Retina (tissue), 1 donor: ENCODE data around the gene ACAA1.

Experiments
- DNase-seq: peaks from one replicate; pipeline ENCODE4 v3.0.0-alpha.2; 2016

The ACAA1 gene

DNA sequence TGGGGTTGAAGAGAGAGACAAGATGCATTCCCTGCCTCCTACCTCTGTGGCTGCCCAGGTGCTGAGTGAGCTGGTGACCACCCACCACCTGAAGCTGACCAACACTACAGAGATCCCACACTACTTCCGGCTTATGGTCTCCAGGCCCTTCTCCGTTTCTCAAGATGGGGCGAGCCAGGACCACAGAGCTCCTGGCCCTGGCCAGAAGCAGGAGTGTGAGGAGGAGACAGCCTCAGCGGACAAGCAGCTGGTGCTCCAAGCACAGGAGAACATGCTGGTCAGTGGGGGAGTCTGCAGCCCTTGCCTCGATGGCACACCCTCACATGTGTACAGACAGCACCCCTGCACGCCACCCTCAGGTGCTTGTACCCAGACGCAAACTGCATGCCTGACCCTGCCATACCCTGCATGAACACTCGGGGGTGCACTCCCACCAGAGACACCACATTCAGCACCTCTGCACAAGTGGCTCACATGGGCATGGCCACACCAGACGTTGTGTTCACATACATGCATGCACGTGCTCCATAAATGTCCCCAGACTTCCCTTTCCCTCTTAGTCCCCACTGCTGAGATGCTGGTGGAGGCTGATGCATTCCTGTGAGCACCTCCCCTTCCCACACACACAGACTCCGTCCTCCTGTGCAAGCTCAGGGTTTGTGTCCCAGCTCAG, 19.0 kb downstream of the ACAA1 start:
- peak; percentile 45 for DNase-seq

DNA sequence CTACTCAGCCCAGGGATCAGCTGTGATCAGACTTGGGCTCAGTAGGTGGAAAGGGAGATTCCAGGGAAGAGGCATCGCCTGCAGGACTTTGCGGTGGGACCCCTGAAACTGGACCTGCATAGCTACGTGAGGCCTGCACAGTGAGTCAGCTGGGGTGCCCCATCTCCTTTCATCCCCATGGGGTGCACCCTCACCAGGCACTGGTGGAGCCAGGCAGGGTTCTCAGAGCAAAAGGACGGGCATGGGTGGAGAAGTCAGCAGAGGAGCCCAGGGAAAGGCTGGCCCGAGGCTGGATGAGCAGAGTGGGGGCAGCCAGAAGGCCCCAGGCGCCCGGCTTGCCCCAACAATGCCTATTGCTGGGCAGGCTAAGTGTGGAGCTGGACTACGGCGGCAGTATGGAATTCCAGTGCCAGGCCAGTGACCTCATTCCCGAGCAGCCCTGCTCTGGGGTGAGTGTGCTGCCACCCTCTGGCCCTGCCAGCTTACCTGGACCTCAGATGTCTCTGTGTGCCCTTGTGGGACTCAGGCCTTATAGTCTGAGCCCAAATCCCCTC, 19.7 kb downstream of the ACAA1 start:
- no peak for DNase-seq

DNA sequence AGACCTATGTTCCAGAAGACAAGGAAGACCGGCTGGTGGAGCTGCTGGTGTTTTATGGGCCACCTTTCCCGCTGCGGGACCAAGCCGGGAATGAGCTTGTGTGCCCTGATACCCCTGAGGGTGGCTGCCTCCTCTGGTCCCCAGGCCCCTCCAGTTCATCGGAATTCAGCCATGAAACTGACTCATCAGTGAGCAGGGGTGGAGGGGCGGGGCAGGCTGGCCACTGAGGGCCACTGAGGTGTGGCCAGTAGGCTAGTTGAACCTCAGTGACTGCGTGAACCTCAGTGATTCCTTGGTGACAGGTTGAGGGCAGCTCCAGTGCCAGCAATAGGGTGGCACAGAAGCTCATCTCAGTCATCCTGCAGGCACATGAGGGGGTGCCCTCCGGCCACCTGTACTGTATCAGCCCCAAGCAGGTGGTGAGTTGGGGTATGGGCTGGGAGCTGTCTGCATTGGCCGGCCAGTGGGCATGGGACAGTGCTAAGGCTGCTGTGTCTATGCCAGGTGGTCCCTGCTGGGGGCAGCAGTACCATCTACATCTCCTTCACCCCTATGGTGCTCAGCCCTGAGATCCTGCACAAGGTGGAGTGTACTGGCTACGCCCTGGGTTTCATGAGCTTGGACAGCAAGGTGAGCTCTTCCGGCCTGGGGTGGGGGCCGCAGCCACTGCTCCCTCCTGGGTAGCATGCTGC, 20.3 kb downstream of the ACAA1 start:
- no peak for DNase-seq

DNA sequence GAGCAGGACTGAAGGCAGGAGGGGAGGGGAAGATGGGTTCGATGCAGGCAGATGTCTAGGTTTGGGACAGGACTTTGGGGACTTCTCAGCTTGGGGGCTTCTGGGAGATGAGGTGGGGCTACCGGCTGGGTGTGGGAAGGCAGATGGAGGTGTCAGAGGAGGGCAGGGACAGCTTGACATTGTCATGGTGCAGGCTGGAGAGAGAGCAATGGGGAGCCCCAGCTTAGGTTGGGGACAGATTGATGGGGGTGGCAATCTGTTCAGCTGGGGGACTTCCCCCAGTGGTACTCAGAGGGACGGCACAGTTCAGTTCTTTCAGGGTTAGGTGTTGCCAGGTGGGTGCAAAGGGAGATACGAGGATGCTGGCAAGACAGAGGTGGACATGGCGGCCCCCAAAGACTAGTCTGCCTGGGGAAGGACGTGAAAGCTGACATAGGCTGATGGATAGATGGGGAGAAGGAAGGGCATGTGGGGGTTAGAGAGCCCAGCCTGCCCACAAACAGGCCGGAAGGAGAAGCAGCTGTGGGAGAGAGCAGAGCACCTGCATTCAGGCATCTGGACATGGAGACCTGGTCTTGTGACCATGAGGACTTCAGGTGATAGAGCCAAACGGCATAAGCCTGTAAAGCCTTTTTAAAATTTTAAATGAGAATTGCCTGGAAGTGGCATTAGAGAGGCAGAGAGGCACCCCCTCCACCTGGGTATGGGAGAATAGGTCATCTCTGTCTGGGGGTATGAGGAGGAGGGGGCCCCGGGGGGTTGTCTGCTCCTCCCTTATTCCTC, 21.1 kb downstream of the ACAA1 start:
- no peak for DNase-seq

DNA sequence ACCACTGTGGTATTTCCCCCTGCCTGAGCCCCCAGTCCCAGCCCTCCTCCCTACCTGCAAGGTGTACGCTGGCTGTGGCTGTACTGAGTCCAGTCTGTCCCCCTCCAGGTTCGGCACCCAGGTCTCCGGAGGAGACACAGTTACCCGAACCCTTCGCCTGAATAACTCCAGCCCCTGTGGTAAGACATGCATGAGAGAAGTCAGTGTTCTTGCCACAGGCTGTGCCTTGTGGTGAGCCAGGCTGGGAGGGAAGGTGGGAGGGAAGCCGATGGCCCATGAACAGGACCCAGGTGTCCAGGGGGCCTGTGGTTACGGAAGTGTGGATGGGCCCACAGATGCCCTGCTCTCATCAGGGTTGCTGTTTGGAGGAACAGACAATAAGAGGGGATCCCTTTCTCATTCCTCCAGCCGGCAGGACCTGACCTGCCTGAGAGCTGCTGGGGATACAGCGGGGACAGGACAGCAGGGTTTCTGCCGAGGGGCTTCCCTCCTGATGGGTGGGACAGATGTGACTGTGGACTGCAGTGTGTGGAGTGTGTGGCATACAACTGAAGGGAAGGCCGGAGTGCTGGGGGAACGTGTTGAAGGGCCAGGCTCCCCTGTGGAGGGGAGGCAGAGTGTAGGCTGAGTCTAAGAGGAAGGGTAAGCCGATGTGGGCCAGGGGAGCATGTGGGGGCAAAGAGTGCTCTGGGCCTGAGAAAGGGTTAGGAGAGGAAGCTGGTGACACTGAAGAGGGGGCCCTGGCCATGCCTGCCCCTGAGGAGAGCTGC, 21.9 kb downstream of the ACAA1 start:
- no peak for DNase-seq

DNA sequence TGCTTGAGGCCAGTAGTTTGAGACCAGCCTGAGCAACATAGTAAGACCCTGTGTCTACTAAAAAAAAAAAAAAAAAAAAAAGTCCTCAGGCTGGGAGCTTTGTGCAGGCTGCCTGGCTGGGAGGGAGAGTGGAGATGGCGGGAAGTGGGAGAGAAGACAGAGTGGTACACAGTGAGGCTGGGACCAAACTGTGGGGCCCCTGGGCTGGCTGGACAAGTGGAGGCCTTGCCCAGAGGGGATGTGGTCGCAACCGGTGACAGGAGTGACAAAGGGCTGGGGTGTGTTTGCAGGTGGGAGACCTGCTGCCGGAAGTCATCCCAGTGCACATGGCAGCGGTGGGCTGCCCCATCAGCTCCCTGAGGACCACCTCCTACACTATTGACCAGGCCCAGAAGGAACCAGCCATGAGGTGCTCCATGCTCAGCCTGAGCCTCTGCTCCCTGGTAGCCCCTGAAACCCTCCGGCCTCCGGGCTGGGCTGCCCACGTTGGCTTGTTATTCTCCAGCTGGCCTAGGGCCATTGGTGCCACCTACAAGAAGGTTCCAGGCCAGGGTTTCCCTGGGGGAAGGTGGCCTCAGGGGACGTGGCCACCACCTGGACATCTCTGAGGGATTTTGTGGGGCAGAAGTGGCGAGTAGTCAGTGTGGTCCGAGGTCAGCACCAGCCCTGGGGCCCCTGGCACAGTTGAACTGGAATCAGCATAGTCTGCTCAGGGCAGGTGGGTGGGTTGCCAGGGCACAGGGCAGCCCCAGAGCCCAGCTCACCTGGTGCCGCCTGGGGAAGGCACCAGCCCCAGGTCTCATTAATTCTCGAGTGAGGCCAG, 22.7 kb downstream of the ACAA1 start:
- DNase-seq = no peak

DNA sequence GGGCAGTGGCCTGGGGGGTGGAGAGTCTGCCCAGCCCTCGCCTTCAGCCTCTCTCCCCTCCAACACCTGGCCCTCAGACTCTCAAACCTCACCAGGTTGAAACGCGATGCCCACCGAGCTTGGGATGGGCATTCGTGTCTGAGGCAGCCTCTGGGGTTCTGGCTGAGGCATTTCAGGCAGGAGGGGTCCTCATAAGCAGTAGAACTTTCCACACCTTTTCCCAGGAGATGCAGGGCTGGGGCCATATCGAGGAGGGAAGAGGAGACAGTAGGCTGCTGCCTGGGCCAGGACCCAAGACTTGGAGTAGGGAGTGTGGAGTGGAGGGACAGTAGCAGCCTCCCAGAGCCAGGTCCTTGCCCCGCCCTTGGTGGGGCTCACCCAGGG, 24.6 kb downstream of the ACAA1 start:
- no peak for DNase-seq

DNA sequence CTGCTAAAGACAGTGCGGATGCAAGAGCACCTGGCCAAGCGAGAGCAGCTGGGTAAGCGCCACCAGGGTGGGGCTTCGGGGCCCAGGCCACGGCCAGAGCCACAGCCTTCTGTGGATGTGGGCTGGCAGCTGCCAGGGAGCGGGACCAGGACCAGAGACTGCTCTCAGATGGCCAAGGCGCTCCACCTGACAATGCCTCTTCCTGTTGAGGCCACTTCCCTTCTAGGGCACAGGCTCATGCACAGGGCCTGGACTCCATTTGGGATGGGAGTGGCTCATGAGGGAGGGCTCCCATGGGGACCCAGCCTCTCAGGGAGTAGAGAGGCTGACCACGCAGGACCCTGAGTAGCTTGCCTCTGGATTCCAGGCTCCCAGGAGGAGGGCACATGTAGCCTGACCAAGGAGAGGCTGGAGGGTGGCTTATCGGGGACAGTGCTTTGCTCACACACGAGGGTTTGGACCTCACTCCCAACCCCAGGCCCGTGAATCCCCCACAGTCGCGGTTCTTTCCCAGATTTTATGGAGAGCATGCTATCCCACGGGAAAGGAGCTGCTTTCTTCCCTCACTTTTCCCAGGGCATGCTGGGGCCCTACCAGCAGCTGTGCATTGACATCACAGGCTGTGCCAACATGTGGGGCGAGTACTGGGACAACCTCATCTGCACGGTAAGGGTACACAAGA, 25.1 kb downstream of the ACAA1 start:
- DNase-seq = no peak

DNA sequence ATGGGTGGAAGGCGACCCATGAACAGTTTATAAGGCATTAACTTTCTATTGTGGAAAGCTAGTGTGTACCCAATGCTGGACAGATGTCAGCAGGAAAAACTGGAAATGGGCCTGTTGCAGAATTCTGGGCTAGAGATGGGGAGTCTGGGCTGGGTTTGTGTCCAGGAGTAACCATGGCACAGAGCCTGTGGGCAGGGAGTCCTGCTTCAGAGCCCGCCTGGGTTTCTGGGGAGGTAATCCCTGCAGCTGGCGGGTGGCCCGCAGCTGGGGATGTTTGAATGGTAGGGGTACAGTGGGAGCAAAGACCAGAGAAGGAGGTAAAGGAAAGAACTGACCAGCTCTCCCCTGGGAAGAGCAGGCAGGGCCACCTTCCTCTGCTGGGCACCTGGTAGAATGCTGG, 25.7 kb downstream of the ACAA1 start:
- no peak for DNase-seq

DNA sequence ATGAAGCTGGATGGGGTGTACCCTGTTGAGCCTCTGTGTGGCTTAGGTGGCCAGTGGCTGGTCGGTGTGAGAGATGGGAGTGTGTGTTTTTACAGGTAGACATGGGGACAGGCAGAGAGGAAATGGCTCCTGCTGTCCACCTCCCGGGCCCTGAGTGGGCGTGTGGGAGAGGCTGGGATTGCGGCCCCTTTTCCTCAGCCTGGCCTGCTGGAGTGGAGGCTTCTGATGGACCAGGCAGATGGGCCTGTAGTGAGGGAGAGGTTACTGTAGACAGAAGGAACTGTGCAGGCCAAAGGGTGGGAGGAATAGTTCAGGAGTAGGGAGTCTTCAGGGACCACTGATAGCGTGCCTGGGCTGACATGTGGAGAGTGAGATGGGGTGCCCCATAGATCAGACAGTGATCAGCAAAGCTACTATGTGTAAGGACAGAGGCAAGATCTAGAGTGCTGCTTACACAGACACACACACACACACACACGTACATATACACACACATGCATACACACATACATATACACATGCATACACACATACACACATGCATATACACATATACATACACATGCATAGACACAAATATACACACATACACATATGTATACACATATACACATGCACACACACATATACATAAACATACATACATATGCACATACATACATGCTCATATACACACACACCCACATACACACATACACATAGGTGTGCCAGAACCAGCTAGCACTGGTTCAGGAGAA, 26.4 kb downstream of the ACAA1 start:
- no peak for DNase-seq

DNA sequence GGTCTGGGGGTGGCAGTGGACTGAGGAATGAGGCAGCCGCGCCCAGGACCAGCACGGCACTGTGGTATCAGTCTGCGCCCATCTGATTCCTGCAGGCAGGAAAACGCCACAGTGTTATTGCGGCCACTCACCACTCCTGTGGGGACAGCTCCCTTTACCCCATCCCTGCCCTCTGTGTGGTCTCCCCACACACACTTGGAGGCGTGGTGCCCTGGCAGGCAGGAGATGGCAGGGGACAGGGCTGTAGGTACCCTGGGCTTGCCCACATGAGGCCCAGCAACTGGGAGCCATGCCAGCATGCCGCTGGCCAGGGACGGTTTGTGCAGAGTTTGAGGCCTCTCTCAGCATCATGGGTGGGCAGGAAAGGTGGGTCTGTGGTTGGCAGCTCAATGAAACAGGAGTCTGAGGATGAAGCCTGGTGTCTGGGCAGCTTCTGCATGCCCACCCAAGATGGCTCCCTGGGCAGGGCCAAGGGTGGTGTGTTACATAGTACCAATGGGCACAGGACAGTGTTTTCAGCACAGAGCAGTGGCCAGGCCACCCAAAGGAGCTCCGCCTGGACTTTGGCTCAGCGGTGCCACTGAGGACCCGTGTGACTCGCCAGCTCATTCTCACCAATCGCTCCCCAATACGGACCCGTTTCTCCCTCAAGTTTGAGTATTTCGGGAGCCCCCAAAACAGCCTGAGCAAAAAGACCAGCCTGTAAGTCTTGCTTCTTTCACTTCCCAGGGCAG, 27.2 kb downstream of the ACAA1 start:
- no peak for DNase-seq

DNA sequence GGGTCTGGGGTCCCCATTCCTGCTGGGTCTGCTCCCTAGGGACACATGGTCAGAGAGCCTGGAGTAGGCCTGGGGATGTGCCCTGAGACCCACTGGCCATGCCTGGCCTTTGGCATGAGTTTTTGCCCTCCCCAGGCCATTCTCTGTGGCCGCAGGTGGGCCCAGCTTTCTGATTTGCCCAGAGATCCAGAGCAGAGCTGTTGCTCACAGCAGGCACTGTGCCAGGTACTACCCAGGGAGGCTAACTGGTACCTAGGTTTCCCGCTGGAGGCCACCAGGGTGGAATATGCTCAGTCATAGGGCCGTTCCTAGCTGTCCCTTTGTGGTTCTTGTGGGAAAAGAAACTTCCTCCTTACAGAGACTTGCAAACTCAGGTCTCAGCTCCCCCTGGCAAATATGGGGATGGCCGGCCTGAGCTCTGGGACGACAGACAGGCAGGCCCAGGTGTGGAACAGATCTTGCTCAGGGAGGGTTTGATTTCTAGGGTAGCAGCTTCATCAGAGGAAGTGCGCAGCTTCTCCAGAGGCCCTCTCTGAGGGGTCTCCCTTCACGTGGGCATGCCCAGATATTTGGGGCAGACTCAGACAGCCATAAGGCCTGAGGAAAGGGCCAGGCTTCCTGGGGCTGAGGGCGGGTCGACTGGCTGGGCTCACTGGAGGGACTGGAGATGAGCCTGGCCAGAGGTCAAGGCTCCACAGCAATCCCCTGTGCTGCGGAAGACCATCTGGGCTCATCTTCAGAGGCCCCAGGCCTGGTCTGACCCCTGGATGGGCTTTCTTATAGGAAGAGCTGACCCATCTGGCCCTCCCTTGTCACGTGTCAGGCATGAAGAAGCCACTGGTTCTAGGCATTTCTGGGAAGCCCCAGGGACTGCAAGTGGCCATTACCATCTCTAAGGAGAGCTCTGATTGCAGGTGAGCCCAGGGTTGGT, 28.0 kb downstream of the ACAA1 start:
- DNase-seq = no peak

DNA sequence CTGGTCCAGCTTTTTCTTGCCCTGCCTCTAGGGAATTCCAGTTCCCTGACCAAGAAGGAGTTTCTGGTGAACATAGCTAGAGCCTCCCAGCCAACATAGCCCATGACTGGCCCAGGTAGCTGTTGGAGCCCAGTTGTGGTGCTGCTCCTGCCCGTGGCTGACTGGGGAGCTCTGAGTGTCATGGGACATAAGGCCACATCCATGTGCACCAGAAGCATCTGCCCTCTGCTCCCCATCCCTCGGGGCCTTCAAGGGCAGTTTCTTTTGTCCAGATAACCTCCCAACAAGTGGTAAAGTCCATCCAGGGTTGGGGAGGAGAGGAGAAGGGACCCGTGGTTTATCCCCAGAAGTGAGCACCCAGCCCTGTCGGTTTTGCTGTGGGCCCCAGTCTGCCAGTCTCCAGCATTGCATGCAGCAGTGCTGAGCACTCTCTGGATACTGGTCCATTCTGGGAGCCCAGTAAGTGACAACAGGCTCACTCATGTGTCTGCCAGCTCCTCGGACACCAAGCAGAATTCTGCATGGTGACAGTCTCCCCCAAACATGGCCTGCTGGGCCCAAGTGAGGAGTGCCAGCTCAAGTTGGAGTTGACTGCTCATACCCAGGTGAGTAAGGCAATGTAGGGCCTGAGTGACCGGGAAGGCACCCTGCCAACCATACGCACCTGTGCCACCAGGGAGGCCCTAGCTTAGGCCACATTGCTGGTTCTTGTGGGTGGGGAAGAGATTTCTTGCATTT, 28.8 kb downstream of the ACAA1 start:
- DNase-seq = no peak

DNA sequence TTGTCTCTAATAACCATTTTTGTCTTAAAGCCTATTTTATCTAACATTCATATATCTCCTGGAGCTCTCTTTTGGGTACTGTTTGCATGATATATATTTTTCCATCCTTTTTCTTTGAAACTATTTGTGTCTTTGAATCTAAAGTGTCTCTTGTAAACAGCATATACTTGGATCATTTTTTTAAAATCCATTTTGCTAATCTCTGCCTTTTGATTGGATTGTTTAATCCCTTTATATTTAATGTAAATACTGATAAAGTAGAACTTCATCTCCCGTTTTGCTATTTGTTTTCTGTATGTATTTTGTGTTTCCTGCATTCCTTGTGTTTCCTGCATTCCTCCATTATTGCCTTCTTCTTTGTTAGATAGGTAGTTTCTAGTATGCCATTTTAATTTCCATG, 31.4 kb downstream of the ACAA1 start:
- no peak for DNase-seq

DNA sequence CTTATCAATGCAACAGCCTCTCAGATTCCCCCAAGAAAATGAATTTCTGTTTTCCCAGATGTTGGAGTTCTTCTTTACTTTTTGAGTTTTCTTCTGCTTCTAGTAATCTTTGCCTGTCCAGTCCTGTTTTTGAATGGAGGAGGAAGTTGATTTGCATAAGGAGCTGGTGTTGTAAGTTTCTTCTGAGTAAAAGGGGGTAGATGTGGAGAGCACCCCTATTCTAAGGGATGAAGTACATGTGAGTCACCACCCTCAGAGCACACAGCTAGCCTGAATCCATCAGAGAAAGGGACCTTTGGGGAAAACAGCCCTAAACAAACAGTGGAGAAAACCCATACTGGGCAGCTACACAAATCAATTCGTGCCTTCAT, 34.5 kb downstream of the ACAA1 start:
- DNase-seq = no peak

DNA sequence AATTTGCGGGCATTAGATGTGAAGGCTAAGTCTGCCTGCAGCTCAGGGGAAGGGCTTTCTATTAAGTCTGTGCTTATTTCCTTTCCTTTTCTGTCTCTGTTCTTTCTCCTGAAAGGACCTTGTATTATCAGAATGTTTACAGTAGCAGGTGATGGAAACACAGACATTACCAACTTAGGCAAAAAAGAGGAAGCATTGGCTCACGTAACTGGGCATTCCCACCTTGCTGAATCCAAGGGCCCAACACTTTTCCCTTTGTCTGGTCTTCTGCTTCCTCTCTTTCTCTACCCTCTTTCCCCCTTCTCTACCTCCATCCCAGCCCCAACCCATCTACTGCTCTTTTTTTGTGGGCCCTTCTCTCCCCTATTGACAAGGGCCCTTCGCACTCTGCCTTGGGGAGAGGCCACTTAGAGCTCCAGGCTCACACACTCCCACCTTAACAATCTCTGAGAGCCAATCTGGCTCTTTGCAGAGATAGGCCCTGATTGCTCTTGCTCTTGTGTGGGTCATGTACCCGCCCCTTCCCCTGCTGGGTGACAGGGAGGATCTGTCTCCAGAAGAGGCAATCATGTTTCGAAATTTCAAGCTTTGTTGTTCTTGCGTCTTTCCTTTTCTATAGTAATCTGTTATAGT, 35.0 kb downstream of the ACAA1 start:
- DNase-seq = no peak

DNA sequence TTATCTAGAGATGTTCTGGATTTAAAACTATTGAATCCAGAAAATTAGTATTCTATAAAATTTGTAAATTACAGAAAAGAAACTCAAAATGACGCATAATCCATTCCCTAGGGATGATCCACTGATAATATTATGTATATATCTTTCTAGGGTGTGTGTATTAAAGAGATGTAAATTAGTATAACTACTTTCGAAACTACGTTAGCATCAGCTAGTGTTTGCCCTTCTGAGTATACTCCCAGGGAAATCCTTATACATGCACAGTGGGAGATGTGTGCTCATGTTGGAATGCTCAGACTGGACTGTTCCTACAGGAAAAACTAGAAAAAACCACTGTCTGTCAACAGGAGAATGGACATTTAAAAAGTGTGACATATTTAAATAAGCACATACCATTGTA, 36.4 kb downstream of the ACAA1 start:
- DNase-seq = no peak

DNA sequence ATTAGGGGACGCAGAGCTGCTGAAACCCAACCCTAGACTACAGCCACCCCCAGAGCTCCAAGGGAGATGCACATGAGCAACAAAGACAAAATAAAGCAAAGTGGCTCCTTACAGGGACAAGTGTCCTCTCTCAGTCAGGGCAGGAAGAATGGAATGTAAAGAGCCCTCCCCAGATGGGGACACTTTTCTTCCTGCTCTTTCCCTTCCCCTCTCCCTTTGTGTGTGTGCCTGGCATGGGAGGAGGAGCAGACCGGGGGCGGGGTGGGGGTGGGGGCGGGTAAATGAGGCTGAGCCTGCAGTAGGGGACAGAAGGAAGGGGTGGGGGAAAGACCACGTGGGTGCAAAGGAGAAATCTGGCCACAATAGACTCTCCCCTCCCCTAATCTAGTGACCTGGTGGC, 37.4 kb downstream of the ACAA1 start:
- DNase-seq = peak; percentile 26
